HEK293 (cell line): Measurements from ENCODE around the gene CBY1.

ENCODE experiments used
- GLI4 ChIP-seq: fragments of 450-650 bp; formaldehyde crosslinking; IDR thresholded peaks from 2 replicates; pipeline ENCODE4 v1.5.1; 2016; ENCODE audit warnings: missing biosample characterization, missing genetic modification characterization
- HOXA7 ChIP-seq: sonication (generic); formaldehyde crosslinking; IDR thresholded peaks from 2 replicates; pipeline ENCODE4 v1.8.1; 2022; ENCODE audit warnings: missing genetic modification reagents, borderline replicate concordance
- PRDM1 ChIP-seq: fragments of 450-650 bp; formaldehyde crosslinking; IDR thresholded peaks from 2 replicates; pipeline ENCODE4; 2016; ENCODE audit warnings: missing biosample characterization, missing genetic modification characterization
- ZBTB7A ChIP-seq: fragments of 450-650 bp; formaldehyde crosslinking; IDR thresholded peaks from 2 replicates; pipeline ENCODE4 v1.5.1; 2016; ENCODE audit warnings: low read depth, missing biosample characterization, missing genetic modification characterization
- ZBTB8A ChIP-seq: fragments of 450-650 bp; formaldehyde crosslinking; IDR thresholded peaks from 2 replicates; pipeline ENCODE4 v1.5.1; 2016; ENCODE audit warnings: missing biosample characterization, missing genetic modification characterization
- ZFP41 ChIP-seq: fragments of 450-650 bp; formaldehyde crosslinking; IDR thresholded peaks from 2 replicates; pipeline ENCODE4 v1.5.1; 2016; ENCODE audit warnings: missing biosample characterization, missing genetic modification characterization, borderline replicate concordance
- ZNF157 ChIP-seq: fragments of 450-650 bp; formaldehyde crosslinking; IDR thresholded peaks from 2 replicates; pipeline ENCODE4 v1.5.1; 2016; ENCODE audit warnings: missing biosample characterization, missing genetic modification characterization
- ZNF16 ChIP-seq: fragments of 450-650 bp; formaldehyde crosslinking; IDR thresholded peaks from 2 replicates; pipeline ENCODE4 v1.5.1; 2016; ENCODE audit warnings: low read depth, missing biosample characterization, missing genetic modification characterization
- ZNF473 ChIP-seq: fragments of 450-650 bp; formaldehyde crosslinking; IDR thresholded peaks from 2 replicates; pipeline ENCODE4 v1.5.1; 2017; ENCODE audit warnings: missing biosample characterization, missing genetic modification characterization
- ZNF529 ChIP-seq: fragments of 450-650 bp; formaldehyde crosslinking; IDR thresholded peaks from 2 replicates; pipeline ENCODE4 v1.5.1; 2017; ENCODE audit warnings: missing genetic modification characterization, missing biosample characterization; ENCODE audit not compliant: insufficient replicate concordance
- ZNF596 ChIP-seq: fragments of 450-650 bp; IDR thresholded peaks from 2 replicates; pipeline ENCODE4 v1.5.0; 2018; ENCODE audit warnings: missing biosample characterization, mild to moderate bottlenecking, missing genetic modification characterization, moderate library complexity
- ZNF624 ChIP-seq: fragments of 450-650 bp; formaldehyde crosslinking; IDR thresholded peaks from 2 replicates; pipeline ENCODE4 v1.5.1; 2017; ENCODE audit warnings: missing biosample characterization, missing genetic modification characterization
- ZNF654 ChIP-seq: fragments of 450-650 bp; formaldehyde crosslinking; IDR thresholded peaks from 2 replicates; pipeline ENCODE4 v1.5.1; 2016; ENCODE audit warnings: low read depth, missing biosample characterization, missing genetic modification characterization
- ZNF660 ChIP-seq: fragments of 450-650 bp; IDR thresholded peaks from 2 replicates; pipeline ENCODE4 v1.5.1; 2018; ENCODE audit warnings: missing biosample characterization, mild to moderate bottlenecking, missing genetic modification characterization
- ZNF670 ChIP-seq: fragments of 450-650 bp; formaldehyde crosslinking; IDR thresholded peaks from 2 replicates; pipeline ENCODE4 v1.5.1; 2016; ENCODE audit warnings: missing biosample characterization, missing genetic modification characterization, low read depth
- ZNF777 ChIP-seq: fragments of 450-650 bp; formaldehyde crosslinking; IDR thresholded peaks from 2 replicates; pipeline ENCODE4 v1.5.1; 2017; ENCODE audit warnings: missing biosample characterization, missing genetic modification characterization, borderline replicate concordance
- TF ChIP-seq, protein P1 (sequence below): fragments of 450-650 bp; formaldehyde crosslinking; IDR thresholded peaks from 2 replicates; pipeline ENCODE4 v1.5.1; 2016; ENCODE audit warnings: missing biosample characterization, missing genetic modification characterization
- TF ChIP-seq, protein P2 (sequence below): fragments of 450-650 bp; formaldehyde crosslinking; IDR thresholded peaks from 2 replicates; pipeline ENCODE4 v1.5.1; 2017; ENCODE audit warnings: missing biosample characterization, missing genetic modification characterization
- TF ChIP-seq, protein P3 (sequence below): fragments of 450-650 bp; formaldehyde crosslinking; IDR thresholded peaks from 2 replicates; pipeline ENCODE4 v1.5.1; 2016; ENCODE audit warnings: missing biosample characterization, missing genetic modification characterization
- TF ChIP-seq, protein P4 (sequence below): fragments of 450-650 bp; formaldehyde crosslinking; IDR thresholded peaks from 2 replicates; pipeline ENCODE4 v1.5.1; 2017; ENCODE audit warnings: missing biosample characterization, missing genetic modification characterization
- TF ChIP-seq, protein P5 (sequence below): fragments of 450-650 bp; formaldehyde crosslinking; IDR thresholded peaks from 2 replicates; pipeline ENCODE4 v1.5.1; 2017; ENCODE audit warnings: missing biosample characterization, mild to moderate bottlenecking, missing genetic modification characterization, moderate library complexity
- TF ChIP-seq, protein P6 (sequence below): fragments of 450-650 bp; formaldehyde crosslinking; IDR thresholded peaks from 2 replicates; pipeline ENCODE4 v1.5.1; 2017; ENCODE audit warnings: missing biosample characterization, missing genetic modification characterization
- TF ChIP-seq, protein P7 (sequence below): fragments of 450-650 bp; formaldehyde crosslinking; IDR thresholded peaks from 2 replicates; pipeline ENCODE4 v1.5.1; 2016; ENCODE audit warnings: missing biosample characterization, missing genetic modification characterization, borderline replicate concordance

The CBY1 gene

DNA sequence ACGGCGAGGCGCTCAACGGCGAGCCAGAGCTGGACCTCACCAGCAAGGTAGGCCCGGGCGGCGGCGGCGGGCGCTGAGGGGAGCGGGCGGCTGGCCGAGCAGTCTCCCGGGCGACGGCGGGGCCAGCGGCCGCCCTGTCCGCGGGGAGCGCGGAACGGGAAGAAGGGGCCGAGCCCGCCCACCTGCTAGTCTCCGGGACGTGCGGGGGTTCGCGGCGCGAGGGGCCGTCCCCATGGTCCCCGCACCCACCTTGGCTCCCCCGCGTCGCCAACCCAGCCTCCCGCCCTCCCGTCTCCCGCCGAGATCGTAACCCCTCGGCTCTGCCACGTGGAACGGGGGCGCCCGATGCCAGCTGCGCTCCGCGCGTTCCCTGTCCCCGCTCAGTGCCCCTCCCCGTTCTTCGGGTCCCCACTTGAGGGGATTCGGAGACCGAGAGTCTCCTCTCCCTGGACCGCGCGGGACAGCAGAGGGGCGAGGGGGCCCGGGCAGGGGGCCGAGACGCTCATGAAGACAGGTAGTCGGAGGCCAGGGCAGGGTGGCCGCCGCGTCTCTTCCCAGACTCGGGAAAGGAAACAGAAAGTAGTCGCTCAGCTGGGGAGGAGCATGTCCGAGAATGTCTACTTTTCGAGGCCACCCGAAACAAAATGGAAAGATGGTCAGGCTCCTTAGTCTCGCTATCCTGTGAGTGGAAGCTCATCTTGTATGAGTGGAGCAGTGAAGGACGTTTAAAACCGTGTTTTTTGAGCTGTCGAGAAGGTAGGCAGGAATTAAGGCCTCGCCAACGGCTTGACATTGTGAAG is 49.9 kb downstream of the CBY1 start (continued):
- TF ChIP-seq, protein P1, sequence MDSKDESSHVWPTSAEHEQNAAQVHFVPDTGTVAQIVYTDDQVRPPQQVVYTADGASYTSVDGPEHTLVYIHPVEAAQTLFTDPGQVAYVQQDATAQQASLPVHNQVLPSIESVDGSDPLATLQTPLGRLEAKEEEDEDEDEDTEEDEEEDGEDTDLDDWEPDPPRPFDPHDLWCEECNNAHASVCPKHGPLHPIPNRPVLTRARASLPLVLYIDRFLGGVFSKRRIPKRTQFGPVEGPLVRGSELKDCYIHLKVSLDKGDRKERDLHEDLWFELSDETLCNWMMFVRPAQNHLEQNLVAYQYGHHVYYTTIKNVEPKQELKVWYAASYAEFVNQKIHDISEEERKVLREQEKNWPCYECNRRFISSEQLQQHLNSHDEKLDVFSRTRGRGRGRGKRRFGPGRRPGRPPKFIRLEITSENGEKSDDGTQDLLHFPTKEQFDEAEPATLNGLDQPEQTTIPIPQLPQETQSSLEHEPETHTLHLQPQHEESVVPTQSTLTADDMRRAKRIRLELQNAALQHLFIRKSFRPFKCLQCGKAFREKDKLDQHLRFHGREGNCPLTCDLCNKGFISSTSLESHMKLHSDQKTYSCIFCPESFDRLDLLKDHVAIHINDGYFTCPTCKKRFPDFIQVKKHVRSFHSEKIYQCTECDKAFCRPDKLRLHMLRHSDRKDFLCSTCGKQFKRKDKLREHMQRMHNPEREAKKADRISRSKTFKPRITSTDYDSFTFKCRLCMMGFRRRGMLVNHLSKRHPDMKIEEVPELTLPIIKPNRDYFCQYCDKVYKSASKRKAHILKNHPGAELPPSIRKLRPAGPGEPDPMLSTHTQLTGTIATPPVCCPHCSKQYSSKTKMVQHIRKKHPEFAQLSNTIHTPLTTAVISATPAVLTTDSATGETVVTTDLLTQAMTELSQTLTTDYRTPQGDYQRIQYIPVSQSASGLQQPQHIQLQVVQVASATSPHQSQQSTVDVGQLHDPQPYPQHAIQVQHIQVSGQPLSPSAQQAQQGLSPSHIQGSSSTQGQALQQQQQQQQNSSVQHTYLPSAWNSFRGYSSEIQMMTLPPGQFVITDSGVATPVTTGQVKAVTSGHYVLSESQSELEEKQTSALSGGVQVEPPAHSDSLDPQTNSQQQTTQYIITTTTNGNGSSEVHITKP (tag by site-specific recombination) = no peak
- TF ChIP-seq, protein P2, sequence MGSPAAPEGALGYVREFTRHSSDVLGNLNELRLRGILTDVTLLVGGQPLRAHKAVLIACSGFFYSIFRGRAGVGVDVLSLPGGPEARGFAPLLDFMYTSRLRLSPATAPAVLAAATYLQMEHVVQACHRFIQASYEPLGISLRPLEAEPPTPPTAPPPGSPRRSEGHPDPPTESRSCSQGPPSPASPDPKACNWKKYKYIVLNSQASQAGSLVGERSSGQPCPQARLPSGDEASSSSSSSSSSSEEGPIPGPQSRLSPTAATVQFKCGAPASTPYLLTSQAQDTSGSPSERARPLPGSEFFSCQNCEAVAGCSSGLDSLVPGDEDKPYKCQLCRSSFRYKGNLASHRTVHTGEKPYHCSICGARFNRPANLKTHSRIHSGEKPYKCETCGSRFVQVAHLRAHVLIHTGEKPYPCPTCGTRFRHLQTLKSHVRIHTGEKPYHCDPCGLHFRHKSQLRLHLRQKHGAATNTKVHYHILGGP (tag by site-specific recombination) = no peak
- TF ChIP-seq ZNF660 (tag by site-specific recombination) (peak; percentile 88; the same call in 1 of the 2 replicates), ZNF529 (tag by site-specific recombination) (no peak), ZNF596 (tag by site-specific recombination) (peak; percentile 38; the same call in 1 of the 2 replicates), ZNF473 (tag by site-specific recombination) (no peak), HOXA7 (CRISPR knock-in tag) (no peak), ZBTB7A (no peak), ZNF624 (tag by site-specific recombination) (no peak), ZNF777 (tag by site-specific recombination) (no peak), ZNF670 (tag by site-specific recombination) (no peak), ZNF654 (no peak), GLI4 (tag by site-specific recombination) (no peak), ZFP41 (tag by site-specific recombination) (no peak), PRDM1 (tag by site-specific recombination) (no peak), ZNF157 (no peak), ZNF16 (tag by site-specific recombination) (no peak), ZBTB8A (peak; percentile 54; the same call in 1 of the 2 replicates)
- TF ChIP-seq, protein P3, sequence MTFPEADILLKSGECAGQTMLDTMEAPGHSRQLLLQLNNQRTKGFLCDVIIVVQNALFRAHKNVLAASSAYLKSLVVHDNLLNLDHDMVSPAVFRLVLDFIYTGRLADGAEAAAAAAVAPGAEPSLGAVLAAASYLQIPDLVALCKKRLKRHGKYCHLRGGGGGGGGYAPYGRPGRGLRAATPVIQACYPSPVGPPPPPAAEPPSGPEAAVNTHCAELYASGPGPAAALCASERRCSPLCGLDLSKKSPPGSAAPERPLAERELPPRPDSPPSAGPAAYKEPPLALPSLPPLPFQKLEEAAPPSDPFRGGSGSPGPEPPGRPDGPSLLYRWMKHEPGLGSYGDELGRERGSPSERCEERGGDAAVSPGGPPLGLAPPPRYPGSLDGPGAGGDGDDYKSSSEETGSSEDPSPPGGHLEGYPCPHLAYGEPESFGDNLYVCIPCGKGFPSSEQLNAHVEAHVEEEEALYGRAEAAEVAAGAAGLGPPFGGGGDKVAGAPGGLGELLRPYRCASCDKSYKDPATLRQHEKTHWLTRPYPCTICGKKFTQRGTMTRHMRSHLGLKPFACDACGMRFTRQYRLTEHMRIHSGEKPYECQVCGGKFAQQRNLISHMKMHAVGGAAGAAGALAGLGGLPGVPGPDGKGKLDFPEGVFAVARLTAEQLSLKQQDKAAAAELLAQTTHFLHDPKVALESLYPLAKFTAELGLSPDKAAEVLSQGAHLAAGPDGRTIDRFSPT = peak; percentile 77
- TF ChIP-seq, protein P4, sequence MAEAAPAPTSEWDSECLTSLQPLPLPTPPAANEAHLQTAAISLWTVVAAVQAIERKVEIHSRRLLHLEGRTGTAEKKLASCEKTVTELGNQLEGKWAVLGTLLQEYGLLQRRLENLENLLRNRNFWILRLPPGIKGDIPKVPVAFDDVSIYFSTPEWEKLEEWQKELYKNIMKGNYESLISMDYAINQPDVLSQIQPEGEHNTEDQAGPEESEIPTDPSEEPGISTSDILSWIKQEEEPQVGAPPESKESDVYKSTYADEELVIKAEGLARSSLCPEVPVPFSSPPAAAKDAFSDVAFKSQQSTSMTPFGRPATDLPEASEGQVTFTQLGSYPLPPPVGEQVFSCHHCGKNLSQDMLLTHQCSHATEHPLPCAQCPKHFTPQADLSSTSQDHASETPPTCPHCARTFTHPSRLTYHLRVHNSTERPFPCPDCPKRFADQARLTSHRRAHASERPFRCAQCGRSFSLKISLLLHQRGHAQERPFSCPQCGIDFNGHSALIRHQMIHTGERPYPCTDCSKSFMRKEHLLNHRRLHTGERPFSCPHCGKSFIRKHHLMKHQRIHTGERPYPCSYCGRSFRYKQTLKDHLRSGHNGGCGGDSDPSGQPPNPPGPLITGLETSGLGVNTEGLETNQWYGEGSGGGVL (tag by site-specific recombination) = peak; percentile 56; the same call in 1 of the 2 replicates
- TF ChIP-seq, protein P5, sequence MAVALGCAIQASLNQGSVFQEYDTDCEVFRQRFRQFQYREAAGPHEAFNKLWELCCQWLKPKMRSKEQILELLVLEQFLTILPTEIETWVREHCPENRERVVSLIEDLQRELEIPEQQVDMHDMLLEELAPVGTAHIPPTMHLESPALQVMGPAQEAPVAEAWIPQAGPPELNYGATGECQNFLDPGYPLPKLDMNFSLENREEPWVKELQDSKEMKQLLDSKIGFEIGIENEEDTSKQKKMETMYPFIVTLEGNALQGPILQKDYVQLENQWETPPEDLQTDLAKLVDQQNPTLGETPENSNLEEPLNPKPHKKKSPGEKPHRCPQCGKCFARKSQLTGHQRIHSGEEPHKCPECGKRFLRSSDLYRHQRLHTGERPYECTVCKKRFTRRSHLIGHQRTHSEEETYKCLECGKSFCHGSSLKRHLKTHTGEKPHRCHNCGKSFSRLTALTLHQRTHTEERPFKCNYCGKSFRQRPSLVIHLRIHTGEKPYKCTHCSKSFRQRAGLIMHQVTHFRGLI (tag by site-specific recombination) = no peak
- TF ChIP-seq, protein P6, sequence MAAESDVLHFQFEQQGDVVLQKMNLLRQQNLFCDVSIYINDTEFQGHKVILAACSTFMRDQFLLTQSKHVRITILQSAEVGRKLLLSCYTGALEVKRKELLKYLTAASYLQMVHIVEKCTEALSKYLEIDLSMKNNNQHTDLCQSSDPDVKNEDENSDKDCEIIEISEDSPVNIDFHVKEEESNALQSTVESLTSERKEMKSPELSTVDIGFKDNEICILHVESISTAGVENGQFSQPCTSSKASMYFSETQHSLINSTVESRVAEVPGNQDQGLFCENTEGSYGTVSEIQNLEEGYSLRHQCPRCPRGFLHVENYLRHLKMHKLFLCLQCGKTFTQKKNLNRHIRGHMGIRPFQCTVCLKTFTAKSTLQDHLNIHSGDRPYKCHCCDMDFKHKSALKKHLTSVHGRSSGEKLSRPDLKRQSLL (tag by site-specific recombination) = no peak
- TF ChIP-seq, protein P7, sequence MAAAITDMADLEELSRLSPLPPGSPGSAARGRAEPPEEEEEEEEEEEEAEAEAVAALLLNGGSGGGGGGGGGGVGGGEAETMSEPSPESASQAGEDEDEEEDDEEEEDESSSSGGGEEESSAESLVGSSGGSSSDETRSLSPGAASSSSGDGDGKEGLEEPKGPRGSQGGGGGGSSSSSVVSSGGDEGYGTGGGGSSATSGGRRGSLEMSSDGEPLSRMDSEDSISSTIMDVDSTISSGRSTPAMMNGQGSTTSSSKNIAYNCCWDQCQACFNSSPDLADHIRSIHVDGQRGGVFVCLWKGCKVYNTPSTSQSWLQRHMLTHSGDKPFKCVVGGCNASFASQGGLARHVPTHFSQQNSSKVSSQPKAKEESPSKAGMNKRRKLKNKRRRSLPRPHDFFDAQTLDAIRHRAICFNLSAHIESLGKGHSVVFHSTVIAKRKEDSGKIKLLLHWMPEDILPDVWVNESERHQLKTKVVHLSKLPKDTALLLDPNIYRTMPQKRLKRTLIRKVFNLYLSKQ = no peak
